K562 (cell line): Measurements from ENCODE around the gene XRRA1.

ENCODE experiments used
- MYC ChIP-seq, 2 experiments: fragments of 250-450 bp in 1 of 2; sonication (Bioruptor Pico) in 1 of 2; IDR thresholded peaks; 2 replicates each; pipeline versions ENCODE4 v1.5.1 to v1.6.1; 2012 to 2021; ENCODE audit warnings: low read depth in 2 of 2, borderline replicate concordance in 1 of 2, improper control_type of control experiment in 1 of 2, low read length in 1 of 2, mild to moderate bottlenecking in 1 of 2, moderate library complexity in 1 of 2
- RAD21 ChIP-seq, 2 experiments: fragments of 250-450 bp in 1 of 2; fragments of 450-650 bp in 1 of 2; sonication (Bioruptor Pico) in 1 of 2; formaldehyde crosslinking in 1 of 2; IDR thresholded peaks in 1 of 2; conservative IDR thresholded peaks in 1 of 2; 2 replicates each; pipeline versions ENCODE4 v1.4.0 to v1.8.0; 2020 to 2022; ENCODE audit warnings: mild to moderate bottlenecking in 2 of 2, moderate library complexity in 1 of 2
- SIN3B ChIP-seq: fragments of 450-650 bp; IDR thresholded peaks from 2 replicates; pipeline ENCODE4 v1.6.1; 2017; ENCODE audit warnings: low read depth, mild to moderate bottlenecking, moderate library complexity
- SREBF2 ChIP-seq: sonication (generic); formaldehyde crosslinking; IDR thresholded peaks from 2 replicates; pipeline ENCODE4 v1.4.0; 2020; ENCODE audit warnings: mild to moderate bottlenecking, missing genetic modification reagents
- U2AF2 ChIP-seq: fragments of 200-400 bp; formaldehyde crosslinking; optimal IDR thresholded peaks from 2 replicates; pipeline ENCODE3; 2017; ENCODE audit warnings: low read depth, mild to moderate bottlenecking, low read length
- ZNF263 ChIP-seq: sonication (generic); formaldehyde crosslinking; IDR thresholded peaks from 2 replicates; pipeline ENCODE4 v1.8.0; 2022; ENCODE audit warnings: mild to moderate bottlenecking, missing genetic modification reagents, borderline replicate concordance
- ZNF316 ChIP-seq: fragments of 450-650 bp; IDR thresholded peaks from 2 replicates; pipeline ENCODE4 v1.6.1; 2016
- ZNF347 ChIP-seq: fragments of 450-650 bp; formaldehyde crosslinking; IDR thresholded peaks from 2 replicates; pipeline ENCODE4 v1.4.0; 2020; ENCODE audit warnings: low read depth, mild to moderate bottlenecking, moderate library complexity

DNA sequence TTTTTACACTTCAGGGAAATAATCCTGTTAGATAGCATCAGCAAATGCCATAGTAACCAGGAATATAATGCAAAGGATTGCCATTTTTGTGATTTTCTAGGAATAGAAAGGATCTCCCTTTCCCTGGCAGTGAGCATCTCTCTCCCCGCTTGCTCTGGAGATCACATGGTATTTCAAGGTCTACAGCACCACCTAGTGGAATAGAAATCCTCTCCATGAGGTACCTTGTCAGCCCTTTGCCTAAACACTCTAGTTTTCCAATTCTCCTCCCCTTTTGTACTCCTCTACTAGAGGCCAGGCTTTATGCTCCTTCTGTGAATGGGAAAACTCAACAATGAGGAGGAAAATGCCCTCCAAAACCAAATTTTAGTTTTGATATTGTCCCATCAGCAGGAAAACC lies 78.4 kb downstream of the XRRA1 start:
- TF ChIP-seq ZNF347 (CRISPR knock-in tag) (no peak), U2AF2 (no peak), SIN3B (no peak), ZNF316 (no peak), MYC (IDR thresholded peaks at IDR 0.05; ENCODE audit: low read depth, low read length) (no peak), MYC (CRISPR knock-in tag; IDR thresholded peaks at IDR 0.05; ENCODE audit: borderline replicate concordance, low read depth) (no peak), RAD21 (CRISPR knock-in tag; conservative IDR thresholded peaks at IDR 0.05 in 1 of 2, IDR thresholded peaks at IDR 0.05 in 1 of 2) (peak in 1 of 2 experiments; percentile 54; a peak in 2 of 4 replicates), ZNF263 (CRISPR knock-in tag) (no peak), SREBF2 (CRISPR knock-in tag) (no peak)
